OCI-LY7 (cell line): ENCODE data around the gene SETD1B.

Experiments
- EZH2phosphoT487 ChIP-seq: fragments of 200-600 bp; sonication (generic); IDR thresholded peaks from 2 replicates; pipeline ENCODE4 v1.6.1; 2018; ENCODE audit warnings: low read depth, borderline replicate concordance, mild to moderate bottlenecking, mixed run types, antibody characterized with exemption, low read length, moderate library complexity, mixed read lengths
- TF ChIP-seq, protein P1 (sequence below): fragments of 200-600 bp; sonication (generic); conservative IDR thresholded peaks from 2 replicates; pipeline ENCODE4 v1.5.1; 2014; ENCODE audit warnings: mild to moderate bottlenecking, antibody characterized with exemption, low read length, moderate library complexity, mixed read lengths

DNA sequence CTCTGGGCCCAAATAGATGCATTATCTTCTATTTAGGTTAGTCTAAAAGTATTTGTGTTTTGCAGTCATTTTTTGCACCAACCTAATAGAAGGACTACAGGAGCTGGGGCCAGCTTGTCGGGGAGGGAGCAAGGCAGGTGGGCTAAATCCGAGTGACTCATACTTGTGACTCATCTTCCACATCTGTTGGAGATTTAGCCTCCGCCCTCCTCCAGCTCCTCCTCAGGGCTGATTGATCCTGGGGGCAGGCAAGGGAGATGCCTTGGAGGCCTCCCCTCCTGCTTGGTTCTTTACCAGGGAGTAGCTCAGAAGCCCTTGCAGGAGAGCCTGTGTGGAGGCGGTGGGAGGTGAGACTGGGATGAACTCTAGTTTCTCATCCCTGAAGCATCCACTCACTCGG lies 38.2 kb upstream of the SETD1B start:
- TF ChIP-seq, protein P1, sequence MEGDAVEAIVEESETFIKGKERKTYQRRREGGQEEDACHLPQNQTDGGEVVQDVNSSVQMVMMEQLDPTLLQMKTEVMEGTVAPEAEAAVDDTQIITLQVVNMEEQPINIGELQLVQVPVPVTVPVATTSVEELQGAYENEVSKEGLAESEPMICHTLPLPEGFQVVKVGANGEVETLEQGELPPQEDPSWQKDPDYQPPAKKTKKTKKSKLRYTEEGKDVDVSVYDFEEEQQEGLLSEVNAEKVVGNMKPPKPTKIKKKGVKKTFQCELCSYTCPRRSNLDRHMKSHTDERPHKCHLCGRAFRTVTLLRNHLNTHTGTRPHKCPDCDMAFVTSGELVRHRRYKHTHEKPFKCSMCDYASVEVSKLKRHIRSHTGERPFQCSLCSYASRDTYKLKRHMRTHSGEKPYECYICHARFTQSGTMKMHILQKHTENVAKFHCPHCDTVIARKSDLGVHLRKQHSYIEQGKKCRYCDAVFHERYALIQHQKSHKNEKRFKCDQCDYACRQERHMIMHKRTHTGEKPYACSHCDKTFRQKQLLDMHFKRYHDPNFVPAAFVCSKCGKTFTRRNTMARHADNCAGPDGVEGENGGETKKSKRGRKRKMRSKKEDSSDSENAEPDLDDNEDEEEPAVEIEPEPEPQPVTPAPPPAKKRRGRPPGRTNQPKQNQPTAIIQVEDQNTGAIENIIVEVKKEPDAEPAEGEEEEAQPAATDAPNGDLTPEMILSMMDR: no peak
- TF ChIP-seq EZH2phosphoT487: no peak
